ENCODE results near the gene GALNT7.
"Not testable (repeated sequence)": the region's sequence is repeated elsewhere in the genome, so short reads cannot be mapped to it uniquely, and the experiment has no call there.

Gene GALNT7

GRCh38 chr4:173195109-173195508 lies 26.5 kb downstream of the GALNT7 start:
- no peak for DNase-seq

GRCh38 chr4:173199553-173199952 lies 30.9 kb downstream of the GALNT7 start:
- DNase-seq: no peak

DNA sequence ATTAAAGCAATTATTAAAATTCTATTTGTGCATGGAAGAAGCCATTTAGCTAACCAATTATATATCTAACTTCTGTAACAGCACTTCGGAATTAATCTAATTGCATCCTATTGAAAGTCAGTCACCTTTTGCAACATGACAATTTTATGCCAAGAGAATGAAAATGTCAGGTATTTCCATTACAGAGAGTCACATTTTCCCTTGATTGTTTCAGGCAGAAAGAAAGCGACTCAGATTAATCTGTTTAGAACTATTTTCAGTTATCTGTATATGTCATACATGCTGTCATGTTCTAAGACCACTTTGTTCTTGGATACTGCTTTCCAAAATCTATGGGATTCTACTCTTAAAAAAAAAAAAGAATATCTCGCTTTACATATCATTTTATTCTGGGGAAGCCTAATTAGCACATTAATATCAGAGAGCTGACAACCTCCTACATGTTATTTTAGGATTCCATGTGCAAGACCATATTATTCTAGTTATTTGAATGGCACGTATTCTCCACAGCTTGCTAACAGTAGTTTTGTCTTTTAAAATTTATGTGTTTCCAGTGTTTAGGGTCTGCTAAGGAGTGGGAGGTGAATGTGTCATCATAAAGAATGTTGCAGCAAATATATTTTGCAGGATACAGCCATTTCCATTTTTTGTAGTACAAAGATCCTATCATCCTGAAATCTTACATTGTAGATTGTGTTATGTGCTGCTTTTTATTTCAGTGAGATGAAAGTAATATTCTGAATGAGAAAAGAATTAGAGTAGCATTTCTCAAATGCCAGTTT lies 31.7 kb downstream of the GALNT7 start:
- DNase-seq: no peak

DNA sequence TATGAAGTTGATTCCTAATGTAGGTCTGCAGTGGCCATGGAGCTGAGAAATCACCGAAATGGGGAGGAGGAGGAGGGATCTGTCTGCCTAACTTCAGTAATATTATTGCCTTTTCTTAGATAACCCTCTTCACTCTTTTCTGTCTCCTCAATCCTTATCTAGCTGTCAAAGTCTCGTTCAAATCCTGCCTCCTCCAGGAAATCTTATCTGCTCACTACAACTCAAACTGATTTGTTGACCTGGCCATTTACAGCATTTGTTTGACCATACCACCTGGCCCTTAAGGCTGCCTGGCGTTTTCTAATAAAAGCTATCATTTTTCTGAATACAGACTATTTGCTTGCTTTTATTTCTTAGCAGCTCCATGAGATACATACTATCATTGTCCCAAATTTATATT lies 33.8 kb downstream of the GALNT7 start:
- no peak for DNase-seq

- DNase-seq: no peak
Measured at GRCh38 chr4:173205656-173206055, 37.0 kb downstream of the GALNT7 start.

GRCh38 chr4:173208420-173208819 lies 39.8 kb downstream of the GALNT7 start:
- DNase-seq: no peak

DNA sequence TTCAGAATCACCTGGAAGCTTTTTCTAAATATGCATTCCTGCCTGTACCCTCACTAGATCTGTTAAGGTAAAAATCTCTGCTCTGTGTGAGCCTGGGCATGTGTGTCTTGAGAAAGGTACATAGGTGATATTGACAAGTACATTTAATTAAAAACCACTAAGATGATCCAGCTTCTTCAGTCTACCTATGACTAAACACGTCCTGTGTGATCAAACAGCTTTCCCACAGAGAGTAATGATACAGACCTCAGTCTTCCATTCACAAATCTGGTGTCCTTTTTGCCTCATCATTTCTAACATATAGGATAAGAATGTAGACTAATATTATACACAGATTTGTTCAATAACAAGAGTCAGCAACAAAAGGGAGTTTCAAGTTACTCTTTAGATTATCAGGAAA lies 42.6 kb downstream of the GALNT7 start:
- no peak for DNase-seq

DNA sequence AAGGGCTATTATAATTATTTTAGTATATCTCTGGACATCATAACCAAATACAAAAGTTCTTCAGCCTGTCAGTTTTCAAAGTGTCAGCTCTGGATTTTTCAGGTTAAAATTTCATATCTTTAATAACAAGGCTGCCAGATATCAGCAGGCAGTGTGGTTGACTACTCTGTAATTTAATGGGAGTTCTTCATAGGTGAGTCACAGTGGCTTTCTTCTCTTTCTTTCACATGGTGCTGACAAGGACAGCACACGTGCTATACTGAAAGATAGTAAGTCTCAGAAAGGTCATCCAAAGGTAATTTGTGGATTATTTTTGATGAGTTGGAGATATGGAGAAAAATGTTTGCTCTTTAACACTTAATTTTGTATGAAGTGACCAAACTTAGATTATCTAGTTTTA lies 43.2 kb downstream of the GALNT7 start:
- DNase-seq: no peak

DNA sequence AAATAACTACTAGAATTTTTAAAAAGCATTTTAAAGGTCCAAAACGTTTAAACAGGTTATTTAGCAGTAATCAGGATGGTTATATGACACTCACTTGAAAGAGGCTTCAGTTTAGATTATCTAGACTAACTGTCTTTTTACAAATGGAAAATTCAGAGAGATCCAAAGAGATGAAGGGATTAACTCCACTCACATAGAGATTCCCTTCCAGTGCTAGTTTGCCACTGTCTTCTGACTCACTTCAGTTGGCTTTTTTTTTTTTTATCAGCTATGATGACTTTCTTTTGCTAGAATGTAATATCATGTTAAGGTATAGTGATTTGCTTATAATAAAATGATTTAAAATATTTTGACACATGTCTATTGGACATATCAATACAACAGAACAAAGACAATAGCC lies 43.8 kb downstream of the GALNT7 start:
- no peak for DNase-seq

DNA sequence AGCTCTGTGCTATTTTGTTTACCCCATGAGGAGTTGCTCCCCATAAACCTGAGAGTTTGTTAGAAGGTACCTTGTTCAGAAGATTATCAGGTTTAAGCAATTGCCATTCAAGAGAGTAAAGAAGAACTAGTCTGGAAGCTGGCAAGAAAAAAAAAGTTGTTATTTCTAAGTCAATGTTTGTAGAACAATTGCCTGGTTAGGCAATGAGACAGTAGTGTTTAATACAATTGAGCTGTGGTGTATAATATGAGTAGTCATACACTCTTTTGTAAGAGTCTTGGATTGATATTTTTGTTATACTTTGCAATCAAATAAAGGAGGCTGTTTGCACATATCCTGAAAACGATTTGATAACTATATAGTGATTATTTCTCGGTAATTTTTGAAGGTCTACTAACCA lies 44.7 kb downstream of the GALNT7 start:
- DNase-seq: no peak

DNA sequence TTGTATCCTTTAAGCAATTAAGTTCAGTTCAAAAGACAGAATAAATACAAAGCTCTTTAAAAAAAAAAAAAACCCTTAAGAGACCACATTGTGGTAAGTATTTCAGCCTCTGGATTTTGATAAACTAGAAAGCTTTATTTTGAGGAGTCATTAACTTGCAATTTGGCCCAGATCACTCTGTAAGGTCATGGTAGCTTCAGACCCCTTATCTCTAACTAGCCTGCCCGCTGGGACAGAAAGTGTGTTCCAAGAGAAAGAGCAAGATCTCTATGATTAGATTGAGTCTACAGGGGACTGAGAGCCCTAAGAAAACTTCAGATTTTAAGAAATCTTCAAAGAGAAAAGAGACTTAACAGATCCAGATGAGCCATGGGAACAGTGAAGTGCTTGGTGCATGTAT lies 45.6 kb downstream of the GALNT7 start:
- no peak for DNase-seq

GRCh38 chr4:173214661-173215060 lies 46.0 kb downstream of the GALNT7 start:
- no peak for DNase-seq

DNA sequence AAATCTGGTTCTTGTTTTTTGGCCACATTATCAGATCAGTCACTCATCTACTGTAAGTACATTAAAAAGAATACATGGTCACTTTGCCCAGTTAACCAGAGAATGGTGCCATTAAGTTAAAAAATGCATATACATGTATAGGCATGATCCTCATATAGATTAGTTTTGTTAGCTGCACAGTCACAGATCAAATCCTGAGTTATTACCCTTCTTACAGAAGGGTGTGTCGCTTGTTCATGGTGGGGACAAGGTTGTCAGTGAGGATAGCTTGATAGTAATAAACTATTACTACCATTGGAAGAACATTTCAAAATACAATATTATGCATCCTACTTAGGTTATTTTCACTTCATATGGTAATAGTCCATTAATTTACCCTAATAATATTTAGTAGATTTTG lies 48.5 kb downstream of the GALNT7 start:
- no peak for DNase-seq

DNA sequence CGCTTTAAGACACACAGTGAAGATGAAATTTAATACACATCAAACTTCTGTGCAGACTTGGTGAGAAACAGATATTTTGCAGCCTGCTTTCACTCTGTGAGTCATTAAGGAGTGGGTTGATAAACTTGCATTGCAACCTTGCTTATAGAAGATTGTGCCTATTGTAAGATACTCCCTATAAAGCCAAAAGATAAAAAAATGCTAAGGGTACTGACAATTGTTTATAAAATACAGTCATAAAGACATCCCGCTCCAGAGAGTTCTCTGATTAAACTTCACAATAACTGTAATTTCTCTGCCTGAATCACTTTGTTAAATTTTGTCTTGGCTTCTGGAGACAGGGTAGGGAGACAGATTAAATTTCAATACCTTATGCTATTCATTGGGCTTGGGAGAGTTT lies 49.1 kb downstream of the GALNT7 start:
- DNase-seq: no peak

GRCh38 chr4:173218411-173219125 lies 50.0 kb downstream of the GALNT7 start:
- DNase-seq: no peak

- DNase-seq: not testable (repeated sequence)
Measured at GRCh38 chr4:173219126-173219437, 50.5 kb downstream of the GALNT7 start.

DNA sequence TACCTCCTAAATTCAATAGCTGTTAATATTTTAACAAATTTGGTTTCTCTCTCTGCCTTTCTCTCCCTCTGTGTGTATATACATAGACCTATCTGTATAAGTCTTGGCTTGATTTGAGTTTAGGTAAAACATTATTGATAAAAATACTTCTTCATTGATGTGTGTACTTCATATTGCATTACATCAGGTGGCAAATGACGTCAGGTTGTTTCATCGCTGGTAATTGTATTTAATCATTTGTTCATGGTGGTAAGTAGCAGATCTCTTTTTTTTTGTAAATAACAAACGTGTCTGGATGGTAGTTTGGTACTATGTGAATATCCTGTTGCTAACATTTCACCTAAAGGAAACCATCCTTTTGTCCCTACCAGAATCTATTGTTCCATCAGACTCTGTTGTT lies 55.1 kb downstream of the GALNT7 start:
- no peak for DNase-seq

GRCh38 chr4:173226401-173226888 lies 57.8 kb downstream of the GALNT7 start:
- no peak for DNase-seq

- DNase-seq: no peak
Measured at GRCh38 chr4:173227756-173228155, 59.1 kb downstream of the GALNT7 start.

DNA sequence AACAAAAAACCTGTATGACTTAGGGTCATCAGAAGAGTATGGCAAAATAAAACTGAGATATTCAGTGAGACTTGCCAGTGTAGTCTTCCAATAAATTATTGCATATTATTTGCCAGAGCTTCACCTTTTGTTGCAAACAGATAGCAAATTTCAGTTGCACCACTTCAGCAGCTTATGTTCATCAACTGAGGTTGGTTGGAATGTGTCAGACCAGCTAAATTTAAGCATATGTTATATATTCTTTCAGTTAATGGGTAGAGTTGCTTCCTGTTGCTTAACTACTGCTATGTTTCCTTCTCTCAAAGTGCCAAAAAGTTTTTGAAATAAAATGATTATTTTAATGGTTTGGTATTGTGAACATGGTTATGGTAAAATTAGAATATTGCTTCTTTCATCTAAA lies 61.5 kb downstream of the GALNT7 start:
- no peak for DNase-seq

DNA sequence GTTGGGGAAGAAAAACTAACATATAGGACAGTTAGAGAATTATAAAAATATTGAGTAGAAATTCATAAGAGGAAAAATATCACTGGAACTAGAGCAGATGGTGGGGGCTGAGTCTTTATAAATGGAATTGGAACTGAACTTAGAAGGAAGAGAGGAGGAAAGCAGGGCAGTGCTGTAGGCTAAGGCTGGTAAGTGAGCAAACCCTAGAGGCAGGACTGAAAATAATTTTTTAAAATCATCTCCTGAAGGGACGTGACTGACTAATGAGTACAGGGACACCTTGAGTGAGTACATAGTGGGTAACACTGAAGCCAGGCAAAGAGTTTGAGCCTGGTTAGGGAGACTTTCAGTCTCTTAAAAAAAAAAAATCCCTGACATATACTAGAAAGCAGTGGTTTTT lies 63.3 kb downstream of the GALNT7 start:
- no peak for DNase-seq

DNA sequence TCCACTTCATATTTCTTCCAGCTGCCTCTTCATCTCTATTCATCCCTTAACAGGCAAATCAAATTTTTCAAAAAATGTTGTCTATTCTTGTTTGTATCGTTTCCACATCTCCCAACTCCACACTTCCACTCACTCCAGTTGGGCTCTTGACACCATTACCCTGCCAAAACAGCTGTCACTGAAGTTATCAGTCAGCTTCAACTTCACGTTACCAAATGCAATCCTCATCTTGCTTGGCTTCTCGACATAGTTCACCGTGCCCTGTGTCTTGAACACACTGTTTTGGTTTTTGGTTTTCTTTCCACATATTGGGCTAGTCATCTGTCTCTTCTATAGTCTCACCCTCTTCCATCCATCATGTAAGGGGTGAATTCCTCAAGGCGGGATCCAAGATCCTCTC lies 65.2 kb downstream of the GALNT7 start:
- DNase-seq: no peak

DNA sequence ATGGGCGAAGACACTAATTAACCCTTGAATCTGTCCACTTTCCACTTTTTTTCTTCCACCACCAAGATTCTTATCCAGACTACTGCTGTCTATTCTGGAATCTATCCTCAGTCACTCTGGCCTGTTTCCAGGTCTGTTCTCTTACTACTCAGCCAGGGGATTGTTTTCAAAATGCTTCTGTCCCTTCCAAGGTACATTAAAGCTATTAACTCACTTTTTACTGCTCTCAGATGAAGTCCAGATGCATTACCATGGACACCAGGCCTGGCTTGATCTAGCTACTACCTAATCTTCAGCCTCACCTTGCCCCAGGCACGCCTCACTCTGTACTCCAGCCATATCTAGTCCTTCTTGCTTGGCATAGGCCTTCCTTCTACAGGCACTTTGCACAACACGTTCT lies 66.4 kb downstream of the GALNT7 start:
- no peak for DNase-seq

- DNase-seq: no peak
Measured at GRCh38 chr4:173236301-173236700, 67.7 kb downstream of the GALNT7 start.

DNA sequence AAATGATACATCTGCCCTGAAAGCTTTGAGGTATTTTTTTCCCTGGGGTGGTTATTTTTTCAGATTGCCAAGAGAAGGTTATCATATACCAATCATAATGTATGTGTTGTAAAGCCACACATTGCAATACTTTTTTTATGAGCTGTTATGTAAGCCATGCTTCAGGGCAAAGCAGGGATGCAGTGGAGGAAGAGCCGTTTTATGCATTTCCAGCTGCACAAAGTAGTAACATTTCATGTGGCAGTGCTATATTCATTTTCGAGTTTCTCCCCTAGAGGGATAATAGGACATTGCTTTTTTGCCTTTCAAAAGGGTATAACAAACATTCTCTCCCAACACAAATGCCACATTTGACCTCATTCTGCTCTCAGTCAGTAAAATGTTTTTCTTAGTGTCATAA lies 68.5 kb downstream of the GALNT7 start:
- DNase-seq: no peak
